Measurements from ENCODE around the gene TNFAIP8. TPM values are rescaled to one million over a fixed set of nuclear protein-coding genes. Genes with fewer than 3 reads are reported as not detected.

The TNFAIP8 gene
- total RNA-seq, 6 experiments from 2014 or later: 8.0 to 13.9 (median 10.5) TPM

- H3K4me1 Mint-ChIP-seq (ENCODE audit: low read depth): peaks cover 43% of the 10 kb centered on the region
- H3K36me3 Mint-ChIP-seq (ENCODE audit: low read depth): no peaks in the 10 kb centered on the region
- H3K4me3 Mint-ChIP-seq: no peak overlapping the region
- H3K27ac Mint-ChIP-seq: no peak overlapping the region
- peaks cover 2% of the 10 kb centered on the region for H3K27me3 Mint-ChIP-seq (ENCODE audit: insufficient read depth)
- H3K9me3 Mint-ChIP-seq: no peaks in the 10 kb centered on the region
- DNase-seq: no peak
- TF ChIP-seq, protein P1, sequence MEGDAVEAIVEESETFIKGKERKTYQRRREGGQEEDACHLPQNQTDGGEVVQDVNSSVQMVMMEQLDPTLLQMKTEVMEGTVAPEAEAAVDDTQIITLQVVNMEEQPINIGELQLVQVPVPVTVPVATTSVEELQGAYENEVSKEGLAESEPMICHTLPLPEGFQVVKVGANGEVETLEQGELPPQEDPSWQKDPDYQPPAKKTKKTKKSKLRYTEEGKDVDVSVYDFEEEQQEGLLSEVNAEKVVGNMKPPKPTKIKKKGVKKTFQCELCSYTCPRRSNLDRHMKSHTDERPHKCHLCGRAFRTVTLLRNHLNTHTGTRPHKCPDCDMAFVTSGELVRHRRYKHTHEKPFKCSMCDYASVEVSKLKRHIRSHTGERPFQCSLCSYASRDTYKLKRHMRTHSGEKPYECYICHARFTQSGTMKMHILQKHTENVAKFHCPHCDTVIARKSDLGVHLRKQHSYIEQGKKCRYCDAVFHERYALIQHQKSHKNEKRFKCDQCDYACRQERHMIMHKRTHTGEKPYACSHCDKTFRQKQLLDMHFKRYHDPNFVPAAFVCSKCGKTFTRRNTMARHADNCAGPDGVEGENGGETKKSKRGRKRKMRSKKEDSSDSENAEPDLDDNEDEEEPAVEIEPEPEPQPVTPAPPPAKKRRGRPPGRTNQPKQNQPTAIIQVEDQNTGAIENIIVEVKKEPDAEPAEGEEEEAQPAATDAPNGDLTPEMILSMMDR (IDR thresholded peaks at IDR 0.05): no peak
Observed at GRCh38 chr5:119329666-119330065, 26.2 kb upstream of the TNFAIP8 start.

- no peak for DNase-seq
- no peak overlapping the region for H3K4me3 Mint-ChIP-seq
Observed at GRCh38 chr5:119330367-119331183, 25.2 kb upstream of the TNFAIP8 start.

DNA sequence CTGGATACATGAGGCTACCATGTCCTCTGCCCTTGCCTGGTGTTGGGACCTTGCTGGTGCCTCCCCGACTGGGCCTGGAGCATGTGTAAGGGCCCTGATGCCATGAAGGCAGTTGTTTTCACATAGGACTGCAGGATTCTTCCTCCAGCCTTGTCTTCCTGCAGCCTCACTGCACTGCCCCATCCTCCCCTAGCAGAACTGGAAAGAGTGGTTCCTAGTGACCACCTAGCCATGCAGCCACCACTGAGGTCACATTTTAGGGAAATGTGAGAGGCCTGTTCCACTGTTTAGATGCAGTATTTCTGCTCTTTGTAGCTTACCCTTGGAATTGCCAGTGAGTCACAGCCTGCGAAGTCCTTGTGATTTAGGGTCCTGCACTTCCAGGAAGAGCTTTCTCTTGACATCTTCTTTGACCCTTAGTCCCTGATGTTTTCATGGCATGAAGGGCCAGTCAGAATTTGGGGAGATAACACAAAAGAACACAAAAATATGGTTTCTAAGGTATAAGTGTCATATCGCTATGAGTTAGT, 24.2 kb upstream of the TNFAIP8 start:
- Mint-ChIP-seq H3K4me3 (no peak overlapping the region), H3K27ac (no peak overlapping the region), H3K9me3 (no peaks in the 10 kb centered on the region), H3K4me1 (ENCODE audit: low read depth) (peaks cover 26% of the 10 kb centered on the region), H3K36me3 (ENCODE audit: low read depth) (no peaks in the 10 kb centered on the region), H3K27me3 (ENCODE audit: insufficient read depth) (peaks cover 2% of the 10 kb centered on the region; the same call in 1 of the 2 replicates)
- DNase-seq: no peak
- TF ChIP-seq, protein P1 (IDR thresholded peaks at IDR 0.05): no peak

More at GRCh38 chr5:119330367-119331183, 25.2 kb upstream of the TNFAIP8 start:
- TF ChIP-seq, protein P1 (IDR thresholded peaks at IDR 0.05): no peak
- peaks cover 2% of the 10 kb centered on the region for H3K27me3 Mint-ChIP-seq (ENCODE audit: insufficient read depth)
- H3K27ac Mint-ChIP-seq: no peak overlapping the region
- no peaks in the 10 kb centered on the region for H3K9me3 Mint-ChIP-seq
- H3K36me3 Mint-ChIP-seq (ENCODE audit: low read depth): no peaks in the 10 kb centered on the region
- peaks cover 37% of the 10 kb centered on the region for H3K4me1 Mint-ChIP-seq (ENCODE audit: low read depth)

DNA sequence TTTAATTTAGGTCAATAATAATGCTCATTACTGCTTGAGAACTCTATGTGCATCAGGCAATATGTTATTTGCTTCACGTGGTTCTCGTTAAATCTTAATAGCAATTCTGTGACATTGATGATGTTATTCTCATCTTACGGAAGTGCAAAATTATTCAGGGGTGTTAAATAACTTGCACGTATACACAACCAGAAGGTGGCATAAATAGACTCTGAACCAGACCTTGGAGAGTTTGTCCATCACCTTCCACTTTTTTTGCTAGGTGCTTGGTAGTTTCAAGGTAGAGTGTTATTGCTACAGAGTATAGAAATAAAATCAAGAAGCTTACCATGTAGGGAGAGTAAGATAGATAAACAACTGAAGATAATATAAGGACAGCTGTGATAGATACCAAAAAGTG, 23.6 kb upstream of the TNFAIP8 start:
- TF ChIP-seq, protein P1 (IDR thresholded peaks at IDR 0.05): no peak
- Mint-ChIP-seq H3K9me3 (no peaks in the 10 kb centered on the region), H3K4me3 (no peak overlapping the region), H3K27ac (no peak overlapping the region), H3K4me1 (ENCODE audit: low read depth) (peaks cover 26% of the 10 kb centered on the region), H3K36me3 (ENCODE audit: low read depth) (no peaks in the 10 kb centered on the region), H3K27me3 (ENCODE audit: insufficient read depth) (peaks cover 2% of the 10 kb centered on the region; the same call in 1 of the 2 replicates)
- no peak for DNase-seq

DNA sequence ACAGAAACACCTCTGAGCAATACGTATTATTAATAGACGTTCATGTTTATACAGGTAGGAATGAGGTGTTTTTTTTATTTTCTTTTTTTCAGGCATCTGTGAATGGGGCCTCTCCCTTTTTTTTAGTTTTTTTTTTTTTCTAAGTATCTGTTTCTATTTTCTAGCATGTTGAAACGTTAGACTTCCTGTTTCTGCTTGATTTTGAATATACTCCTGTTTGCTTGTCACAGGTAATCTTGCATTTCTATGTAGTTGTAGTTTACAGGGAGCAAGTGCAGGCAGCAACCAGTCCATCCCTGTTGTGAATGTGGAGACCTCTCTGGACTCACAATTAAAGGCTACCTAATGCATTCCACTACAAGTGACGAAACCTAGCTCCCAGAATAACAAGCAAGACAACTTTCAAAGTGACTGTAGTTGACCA, 22.8 kb upstream of the TNFAIP8 start:
- no peak overlapping the region for H3K27ac Mint-ChIP-seq
- peaks cover 22% of the 10 kb centered on the region for H3K4me1 Mint-ChIP-seq (ENCODE audit: low read depth)
- peaks cover 2% of the 10 kb centered on the region; the same call in 1 of the 2 replicates for H3K27me3 Mint-ChIP-seq (ENCODE audit: insufficient read depth)
- no peaks in the 10 kb centered on the region for H3K36me3 Mint-ChIP-seq (ENCODE audit: low read depth)
- no peak for DNase-seq
- no peak overlapping the region for H3K4me3 Mint-ChIP-seq
- H3K9me3 Mint-ChIP-seq: no peaks in the 10 kb centered on the region
- TF ChIP-seq, protein P1 (IDR thresholded peaks at IDR 0.05): no peak

All from HFFc6 (cell line).